GM20000 (cell line): ENCODE results near the gene CMTM8.
A peak's percentile ranks its signal among the peaks of the same experiment; 100 is the strongest.

Source experiments
- DNase-seq: peaks from one replicate; pipeline ENCODE4 v3.0.0; 2012; ENCODE audit warnings: low spot score
- CTCF ChIP-seq: IDR thresholded peaks from 2 replicates; pipeline ENCODE4 v1.5.1; 2012; ENCODE audit warnings: mild to moderate bottlenecking, control low read depth; ENCODE audit errors: extremely low read depth, missing control alignments

Gene CMTM8

GRCh38 chr3:32309654-32310242, 71.3 kb downstream of the CMTM8 start:
- TF ChIP-seq CTCF, result no peak
- DNase-seq, result peak; percentile 50

GRCh38 chr3:32310336-32310735, 71.9 kb downstream of the CMTM8 start:
- DNase-seq, result no peak
- no peak for TF ChIP-seq CTCF

GRCh38 chr3:32310918-32311839, 72.7 kb downstream of the CMTM8 start:
- no peak for TF ChIP-seq CTCF
- no peak for DNase-seq

- no peak for DNase-seq
- no peak for TF ChIP-seq CTCF
Measured at GRCh38 chr3:32312251-32312650, 73.8 kb downstream of the CMTM8 start.

- TF ChIP-seq CTCF, result no peak
- DNase-seq, result no peak
Measured at GRCh38 chr3:32313169-32313568, 74.7 kb downstream of the CMTM8 start.

- no peak for DNase-seq
- TF ChIP-seq CTCF, result no peak
Measured at GRCh38 chr3:32313723-32314473, 75.4 kb downstream of the CMTM8 start.

- no peak for TF ChIP-seq CTCF
- DNase-seq, result no peak
Measured at GRCh38 chr3:32315441-32315840, 77.0 kb downstream of the CMTM8 start.
